Measurements from ENCODE around the gene ARHGAP23.
"Not testable (repeated sequence)": the region's sequence is repeated elsewhere in the genome, so short reads cannot be mapped to it uniquely, and the experiment has no call there.

GRCh38 chr17:38485681-38486298 is 57.5 kb downstream of the ARHGAP23 start:
- TF ChIP-seq CTCF (IDR thresholded peaks at IDR 0.05; ENCODE audit: borderline replicate concordance, extremely low read depth, low read length, poor library complexity, severe bottlenecking); EZH2 (IDR thresholded peaks at IDR 0.05; ENCODE audit: borderline replicate concordance, low read depth, low read length, severe bottlenecking): not testable (repeated sequence)

Data from DND-41 (cell line).